Measurements from ENCODE around the gene XPR1.

DNA sequence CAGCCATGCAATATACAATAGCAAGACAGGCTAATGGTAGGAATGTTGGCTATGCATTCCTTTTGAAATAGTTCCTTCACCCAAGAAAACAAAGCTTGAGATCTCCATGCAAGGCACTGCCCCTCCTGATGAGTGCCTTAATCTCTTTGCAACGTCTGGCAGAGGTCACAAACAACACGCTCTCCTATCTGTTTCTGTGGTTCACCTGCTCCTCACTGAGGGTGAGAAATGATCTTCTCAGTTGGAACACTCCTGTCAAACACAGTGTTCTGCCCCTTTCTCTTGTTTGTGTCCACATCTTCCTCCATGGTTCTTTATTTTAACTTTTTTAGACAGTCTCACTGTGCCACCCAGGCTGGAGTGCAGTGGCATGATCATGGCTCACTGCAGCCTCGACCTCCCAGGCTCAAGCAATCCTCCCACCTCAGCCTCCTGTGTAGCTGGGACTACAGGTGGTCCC is 21.2 kb upstream of the XPR1 start:
- TF ChIP-seq, protein P1, sequence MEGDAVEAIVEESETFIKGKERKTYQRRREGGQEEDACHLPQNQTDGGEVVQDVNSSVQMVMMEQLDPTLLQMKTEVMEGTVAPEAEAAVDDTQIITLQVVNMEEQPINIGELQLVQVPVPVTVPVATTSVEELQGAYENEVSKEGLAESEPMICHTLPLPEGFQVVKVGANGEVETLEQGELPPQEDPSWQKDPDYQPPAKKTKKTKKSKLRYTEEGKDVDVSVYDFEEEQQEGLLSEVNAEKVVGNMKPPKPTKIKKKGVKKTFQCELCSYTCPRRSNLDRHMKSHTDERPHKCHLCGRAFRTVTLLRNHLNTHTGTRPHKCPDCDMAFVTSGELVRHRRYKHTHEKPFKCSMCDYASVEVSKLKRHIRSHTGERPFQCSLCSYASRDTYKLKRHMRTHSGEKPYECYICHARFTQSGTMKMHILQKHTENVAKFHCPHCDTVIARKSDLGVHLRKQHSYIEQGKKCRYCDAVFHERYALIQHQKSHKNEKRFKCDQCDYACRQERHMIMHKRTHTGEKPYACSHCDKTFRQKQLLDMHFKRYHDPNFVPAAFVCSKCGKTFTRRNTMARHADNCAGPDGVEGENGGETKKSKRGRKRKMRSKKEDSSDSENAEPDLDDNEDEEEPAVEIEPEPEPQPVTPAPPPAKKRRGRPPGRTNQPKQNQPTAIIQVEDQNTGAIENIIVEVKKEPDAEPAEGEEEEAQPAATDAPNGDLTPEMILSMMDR (IDR thresholded peaks at IDR 0.05): no peak
- no peak for TF ChIP-seq POLR2A (IDR thresholded peaks at IDR 0.05)
